Activated CD8-positive, alpha-beta T cell treated with anti-CD3 and anti-CD28 coated beads for 36 hours (primary cell): ENCODE data around the gene GGT6. TPM values are rescaled to one million over a fixed set of nuclear protein-coding genes. Genes with fewer than 3 reads are reported as not detected.

Experiments
- ATAC-seq: fragments of 200-7000 bp; cut with Tn5 transposase; one replicate; pipeline ENCODE4 v1.10.0; 2021; ENCODE audit warnings: mild to moderate bottlenecking, moderate library complexity
- CTCF ChIA-PET: fragments of 350-600 bp; sonication (Branson Sonifier 250); formaldehyde crosslinking; loops from one replicate; lab custom pipeline; 2021; ENCODE audit warnings: antibody characterized with exemption; lab: Charles Lee
- POLR2A ChIA-PET: fragments of 350-600 bp; sonication (Branson Sonifier 250); formaldehyde crosslinking; loops from one replicate; lab custom pipeline; 2021; ENCODE audit warnings: antibody characterized with exemption; lab: Charles Lee
- DNase-seq: peaks from one replicate; pipeline ENCODE4 v3.0.0-alpha.2; 2020
- H3K27ac Mint-ChIP-seq: one replicate; pipeline ENCODE4 v1.8.0; 2021; ENCODE audit warnings: mild to moderate bottlenecking, mixed read lengths
- H3K27me3 Mint-ChIP-seq: one replicate; pipeline ENCODE4 v1.8.0; 2021; ENCODE audit warnings: mixed read lengths
- H3K36me3 Mint-ChIP-seq: one replicate; pipeline ENCODE4 v1.8.0; 2021; ENCODE audit warnings: low read depth, mixed read lengths
- H3K4me1 Mint-ChIP-seq: one replicate; pipeline ENCODE4 v1.8.0; 2021; ENCODE audit warnings: low read depth, mixed read lengths
- H3K4me3 Mint-ChIP-seq: one replicate; pipeline ENCODE4 v1.8.0; 2021; ENCODE audit warnings: mild to moderate bottlenecking, moderate library complexity, mixed read lengths
- H3K9me3 Mint-ChIP-seq: one replicate; pipeline ENCODE4 v1.8.0; 2021; ENCODE audit warnings: mixed read lengths
- CTCF ChIP-seq: fragments of 200-600 bp; IDR thresholded peaks from one replicate; pipeline ENCODE4 v1.8.0; 2022; ENCODE audit warnings: antibody characterized with exemption, mild to moderate bottlenecking
- intact Hi-C: fragments of 100-400 bp; cut with micrococcal nuclease; formaldehyde crosslinking; loops from one replicate; pipeline ENCODE4 v1.10.0; 2022
- total RNA-seq, 2 experiments: library from RNA; stranded (reverse); gene quantifications; one replicate each; pipeline ENCODE4 v1.2.3, GENCODE V29; 2021

The GGT6 gene
- total RNA-seq, 2 experiments from 2014 or later: not detected

- DNase-seq: no peak
- Mint-ChIP-seq H3K27me3 (no peaks in the 10 kb centered on the region), H3K36me3 (peaks cover 11% of the 10 kb centered on the region), H3K4me1 (no peaks in the 10 kb centered on the region), H3K4me3 (no peak overlapping the region), H3K9me3 (no peaks in the 10 kb centered on the region), H3K27ac (no peak overlapping the region)
- ATAC-seq: no peak
- TF ChIP-seq CTCF: no peak
- CTCF ChIA-PET: no interaction called here
- intact Hi-C loops: loop anchor here (10.0 kb wide), 1 partner anchor 115 kb away; no protein-coding TSS in a partner anchor
- POLR2A ChIA-PET: interaction anchor here (5.7 kb wide), 1 partner anchor 11 kb away, joined by 45 read pairs; no protein-coding TSS in a partner anchor
Observed at GRCh38 chr17:4539576-4540223, 20.7 kb downstream of the GGT6 start.

GRCh38 chr17:4539025-4539424 lies 21.4 kb downstream of the GGT6 start:
- no peak for DNase-seq
- intact Hi-C loops: loop anchor here (10.0 kb wide), 1 partner anchor 114 kb away; no protein-coding TSS in a partner anchor
- Mint-ChIP-seq H3K4me3 (no peak overlapping the region), H3K36me3 (peaks cover 10% of the 10 kb centered on the region), H3K27ac (no peak overlapping the region), H3K27me3 (no peaks in the 10 kb centered on the region), H3K9me3 (no peaks in the 10 kb centered on the region), H3K4me1 (no peaks in the 10 kb centered on the region)
- no peak for TF ChIP-seq CTCF
- POLR2A ChIA-PET: interaction anchor here (5.7 kb wide), 1 partner anchor 12 kb away, joined by 45 read pairs; no protein-coding TSS in a partner anchor
- CTCF ChIA-PET: no interaction called here
- no peak for ATAC-seq

GRCh38 chr17:4538236-4539002 lies 22.0 kb downstream of the GGT6 start:
- POLR2A ChIA-PET: interaction anchor here (1.0 to 5.7 kb wide), 4 partner anchors 11 to 105 kb away, joined by 3 to 45 read pairs (median 4); partner anchors contain the start of gene SPNS3
- Mint-ChIP-seq H3K9me3 (no peaks in the 10 kb centered on the region), H3K36me3 (peaks cover 7% of the 10 kb centered on the region), H3K27ac (no peak overlapping the region), H3K4me1 (peaks cover 2% of the 10 kb centered on the region), H3K27me3 (no peaks in the 10 kb centered on the region), H3K4me3 (no peak overlapping the region)
- DNase-seq: no peak
- intact Hi-C loops: loop anchor here (10.0 kb wide), 1 partner anchor 114 kb away; no protein-coding TSS in a partner anchor
- ATAC-seq: no peak
- TF ChIP-seq CTCF: no peak
- CTCF ChIA-PET: no interaction called here

GRCh38 chr17:4537451-4538235 lies 22.7 kb downstream of the GGT6 start:
- ATAC-seq: no peak
- no peak for DNase-seq
- Mint-ChIP-seq H3K4me3 (no peak overlapping the region), H3K27me3 (no peaks in the 10 kb centered on the region), H3K9me3 (no peaks in the 10 kb centered on the region), H3K27ac (no peak overlapping the region), H3K4me1 (peaks cover 2% of the 10 kb centered on the region), H3K36me3 (peaks cover 7% of the 10 kb centered on the region)
- ChIA-PET POLR2A (interaction anchor here (0.6 to 5.7 kb wide), 8 partner anchors 10 to 277 kb away, joined by 3 to 45 read pairs (median 3); partner anchors contain the start of gene SPNS3), CTCF (no interaction called here)
- intact Hi-C loops: loop anchor here (10.0 kb wide), 1 partner anchor 113 kb away; no protein-coding TSS in a partner anchor
- TF ChIP-seq CTCF: no peak
